K562 (cell line): Measurements from ENCODE around the gene CPED1. TPM values are rescaled to one million over a fixed set of nuclear protein-coding genes. Genes with fewer than 3 reads are reported as not detected.

Experiments
- CBX3 ChIP-seq, 2 experiments: IDR thresholded peaks; 1 replicate in 1 of 2; 2 replicates in 1 of 2; pipeline ENCODE4 v1.6.1; 2012; ENCODE audit warnings: inconsistent platforms in 2 of 2, low read length in 2 of 2, borderline replicate concordance in 1 of 2, control low read depth in 1 of 2
- DDX20 ChIP-seq: fragments of 450-650 bp; IDR thresholded peaks from 2 replicates; pipeline ENCODE4 v1.6.1; 2016; ENCODE audit warnings: missing genetic modification characterization, low read depth, mild to moderate bottlenecking, missing compliant biosample characterization, moderate library complexity
- DPF2 ChIP-seq: fragments of 450-650 bp; IDR thresholded peaks from 2 replicates; pipeline ENCODE4 v1.6.1; 2016
- ELF1 ChIP-seq: fragments of 200-800 bp; sonication (Bioruptor generic); IDR thresholded peaks from 2 replicates; pipeline ENCODE4 v1.6.1; 2016; ENCODE audit warnings: missing genetic modification characterization, missing compliant biosample characterization
- ETS2 ChIP-seq: IDR thresholded peaks from 2 replicates; pipeline ENCODE4 v1.6.1; 2016; ENCODE audit warnings: borderline replicate concordance, missing genetic modification characterization, mild to moderate bottlenecking, moderate library complexity, missing compliant biosample characterization; ENCODE audit not compliant: poor library complexity, severe bottlenecking
- FOXA1 ChIP-seq: fragments of 450-650 bp; IDR thresholded peaks from 2 replicates; pipeline ENCODE4 v1.6.1; 2016; ENCODE audit warnings: mild to moderate bottlenecking, borderline replicate concordance
- HSF4 ChIP-seq: fragments of 250-450 bp; sonication (Bioruptor Pico); IDR thresholded peaks from 2 replicates; pipeline ENCODE4 v2.1.2; 2022; ENCODE audit warnings: mild to moderate bottlenecking, moderate library complexity, borderline replicate concordance
- ILK ChIP-seq: fragments of 450-650 bp; IDR thresholded peaks from 2 replicates; pipeline ENCODE4 v1.6.1; 2016; ENCODE audit warnings: missing genetic modification characterization, low read depth, mild to moderate bottlenecking, missing compliant biosample characterization, moderate library complexity, borderline replicate concordance
- KLF10 ChIP-seq: fragments of 250-450 bp; sonication (Bioruptor Pico); IDR thresholded peaks from 2 replicates; pipeline ENCODE4 v1.6.1; 2021; ENCODE audit warnings: matching md5 sums
- PML ChIP-seq: IDR thresholded peaks from 2 replicates; pipeline ENCODE4 v1.6.1; 2012; ENCODE audit warnings: low read length, inconsistent platforms
- PTBP1 ChIP-seq: fragments of 200-400 bp; formaldehyde crosslinking; IDR thresholded peaks from 2 replicates; pipeline ENCODE4 v1.6.1; 2017; ENCODE audit warnings: low read depth, low read length
- RBBP5 ChIP-seq: fragments of 200-600 bp; sonication (generic); IDR thresholded peaks from 2 replicates; pipeline ENCODE4 v1.6.1; 2012; ENCODE audit warnings: borderline replicate concordance, mild to moderate bottlenecking, low read length, control low read depth, inconsistent platforms; ENCODE audit not compliant: insufficient read depth, poor library complexity, severe bottlenecking
- RBFOX2 ChIP-seq: fragments of 200-400 bp; formaldehyde crosslinking; IDR thresholded peaks from 2 replicates; pipeline ENCODE4 v1.6.1; 2017; ENCODE audit warnings: low read depth, mild to moderate bottlenecking, low read length, moderate library complexity
- SP2 ChIP-seq: IDR thresholded peaks from 2 replicates; pipeline ENCODE4 v1.6.1; 2011; ENCODE audit warnings: mild to moderate bottlenecking, low read depth, low read length, moderate library complexity; ENCODE audit not compliant: poor library complexity, severe bottlenecking; ENCODE audit errors: extremely low read depth
- XRCC5 ChIP-seq: fragments of 200-400 bp; formaldehyde crosslinking; IDR thresholded peaks from 2 replicates; pipeline ENCODE4 v1.6.1; 2017; ENCODE audit warnings: low read depth, mild to moderate bottlenecking, low read length
- ZNF184 ChIP-seq: sonication (generic); formaldehyde crosslinking; IDR thresholded peaks from 2 replicates; pipeline ENCODE4 v1.5.0; 2020; ENCODE audit warnings: missing genetic modification reagents
- ZNF764 ChIP-seq: fragments of 250-450 bp; sonication (Bioruptor Pico); IDR thresholded peaks from 2 replicates; pipeline ENCODE4 v1.4.0; 2020; ENCODE audit warnings: low read depth, mild to moderate bottlenecking, moderate library complexity
- ZSCAN32 ChIP-seq: fragments of 450-650 bp; formaldehyde crosslinking; IDR thresholded peaks from 2 replicates; pipeline ENCODE4 v1.4.0; 2020; ENCODE audit warnings: mild to moderate bottlenecking, moderate library complexity
- polyA plus RNA-seq, 8 experiments: library from polyadenylated mRNA; depleted of rRNA in 4 of 8; stranded (reverse) in 5 of 8; unstranded in 3 of 8; fragments of >200 nt; fragmentation: Nextera tagmentation in 2 of 8; fragmentation: Illumina TruSeq in 1 of 8; extraction: Ambion mirVana in 2 of 8; extraction: Trizol in 1 of 8; gene quantifications; 2 replicates each; pipeline versions ENCODE4 v1.2.1 to v1.2.3, GENCODE V29; 2011 to 2014; ENCODE audit warnings: inconsistent platforms in 1 of 8, missing spikeins in 1 of 8
- total RNA-seq, 7 experiments: library from RNA; depleted of rRNA in 6 of 7; stranded (reverse); fragments of >200 nt in 6 of 7; fragmentation: Illumina TruSeq in 2 of 7; extraction: Trizol in 2 of 7; gene quantifications; 2 replicates each; pipeline versions ENCODE4 v1.2.1 to v1.2.3, GENCODE V29; 2011 to 2021; ENCODE audit warnings: low replicate concordance in 1 of 7
- TF ChIP-seq, protein P1 (sequence below): sonication (generic); formaldehyde crosslinking; IDR thresholded peaks from 2 replicates; pipeline ENCODE4 v1.8.1; 2023; ENCODE audit warnings: mild to moderate bottlenecking, missing genetic modification reagents
- TF ChIP-seq, protein P2 (sequence below): fragments of 450-650 bp; IDR thresholded peaks from one replicate; pipeline ENCODE4 v1.6.1; 2018; ENCODE audit warnings: mild to moderate bottlenecking, moderate library complexity; ENCODE audit not compliant: partially characterized antibody
- TF ChIP-seq, protein P3 (sequence below): fragments of 250-450 bp; sonication (Bioruptor Pico); IDR thresholded peaks from 2 replicates; pipeline ENCODE4 v1.8.0; 2021; ENCODE audit warnings: moderate library complexity, mild to moderate bottlenecking, inconsistent platforms

Gene CPED1
- total and polyA plus RNA-seq, 9 of the 15 experiments (the other 6 are each of a cell fraction or from before 2014, with no cell fraction given), result 195 to 393 (median 290) TPM

DNA sequence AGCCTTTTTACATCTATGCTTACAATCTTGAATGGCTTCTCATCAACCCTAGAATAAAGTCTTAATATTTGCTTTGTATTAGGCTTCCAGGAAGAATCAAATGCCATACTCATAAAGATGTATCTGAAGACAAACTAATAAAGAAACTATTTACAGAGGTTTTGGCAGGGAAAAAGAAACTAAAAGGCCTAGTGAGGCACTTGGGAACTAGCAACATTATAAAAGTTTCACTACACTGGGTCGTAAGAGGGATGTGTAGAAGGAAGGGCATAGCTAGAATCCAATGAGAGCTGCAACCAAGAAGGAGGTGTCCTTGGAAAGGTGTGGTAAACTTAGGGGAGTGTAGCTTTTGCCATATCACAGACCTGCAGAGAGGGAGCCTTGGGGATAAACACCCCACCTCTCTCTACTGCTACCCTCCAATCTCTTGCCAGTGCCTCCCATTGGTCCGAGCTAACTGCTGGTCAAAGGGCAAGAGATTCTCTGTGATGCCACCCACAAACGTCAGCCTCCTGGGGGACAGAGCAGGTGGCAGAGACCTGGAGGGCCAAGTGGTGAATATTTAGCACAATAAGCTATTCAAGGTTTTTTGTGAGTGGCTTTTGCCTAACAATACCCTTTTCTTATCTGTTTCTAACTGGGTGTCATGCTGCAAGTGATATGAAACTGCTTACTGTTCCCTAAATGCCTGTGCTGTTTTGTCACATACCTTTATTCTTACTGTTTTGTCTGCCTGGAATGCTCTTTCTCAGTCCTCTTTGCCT is 60.7 kb downstream of the CPED1 start (continued):
- TF ChIP-seq, protein P1, sequence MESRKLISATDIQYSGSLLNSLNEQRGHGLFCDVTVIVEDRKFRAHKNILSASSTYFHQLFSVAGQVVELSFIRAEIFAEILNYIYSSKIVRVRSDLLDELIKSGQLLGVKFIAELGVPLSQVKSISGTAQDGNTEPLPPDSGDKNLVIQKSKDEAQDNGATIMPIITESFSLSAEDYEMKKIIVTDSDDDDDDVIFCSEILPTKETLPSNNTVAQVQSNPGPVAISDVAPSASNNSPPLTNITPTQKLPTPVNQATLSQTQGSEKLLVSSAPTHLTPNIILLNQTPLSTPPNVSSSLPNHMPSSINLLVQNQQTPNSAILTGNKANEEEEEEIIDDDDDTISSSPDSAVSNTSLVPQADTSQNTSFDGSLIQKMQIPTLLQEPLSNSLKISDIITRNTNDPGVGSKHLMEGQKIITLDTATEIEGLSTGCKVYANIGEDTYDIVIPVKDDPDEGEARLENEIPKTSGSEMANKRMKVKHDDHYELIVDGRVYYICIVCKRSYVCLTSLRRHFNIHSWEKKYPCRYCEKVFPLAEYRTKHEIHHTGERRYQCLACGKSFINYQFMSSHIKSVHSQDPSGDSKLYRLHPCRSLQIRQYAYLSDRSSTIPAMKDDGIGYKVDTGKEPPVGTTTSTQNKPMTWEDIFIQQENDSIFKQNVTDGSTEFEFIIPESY (CRISPR knock-in tag), result no peak
- TF ChIP-seq, protein P2, sequence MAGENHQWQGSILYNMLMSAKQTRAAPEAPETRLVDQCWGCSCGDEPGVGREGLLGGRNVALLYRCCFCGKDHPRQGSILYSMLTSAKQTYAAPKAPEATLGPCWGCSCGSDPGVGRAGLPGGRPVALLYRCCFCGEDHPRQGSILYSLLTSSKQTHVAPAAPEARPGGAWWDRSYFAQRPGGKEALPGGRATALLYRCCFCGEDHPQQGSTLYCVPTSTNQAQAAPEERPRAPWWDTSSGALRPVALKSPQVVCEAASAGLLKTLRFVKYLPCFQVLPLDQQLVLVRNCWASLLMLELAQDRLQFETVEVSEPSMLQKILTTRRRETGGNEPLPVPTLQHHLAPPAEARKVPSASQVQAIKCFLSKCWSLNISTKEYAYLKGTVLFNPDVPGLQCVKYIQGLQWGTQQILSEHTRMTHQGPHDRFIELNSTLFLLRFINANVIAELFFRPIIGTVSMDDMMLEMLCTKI, result no peak
- no peak for TF ChIP-seq ZNF764 (CRISPR knock-in tag)
- TF ChIP-seq ZNF184 (CRISPR knock-in tag), result no peak
- TF ChIP-seq PTBP1, result no peak
- 0 out of 2 replicates have a peak, but pooled peaks have one; percentile 38 for TF ChIP-seq DDX20 (tag)
- no peak for TF ChIP-seq XRCC5
- TF ChIP-seq ETS2 (tag), result no peak
- no peak for TF ChIP-seq KLF10 (CRISPR knock-in tag)
- no peak for TF ChIP-seq RBFOX2
- TF ChIP-seq HSF4 (CRISPR knock-in tag), result 0 out of 2 replicates have a peak, but pooled peaks have one; percentile 69
- TF ChIP-seq DPF2, result peak; percentile 95
- TF ChIP-seq ZSCAN32 (CRISPR knock-in tag), result no peak
- no peak for TF ChIP-seq ILK (tag)
- no peak for TF ChIP-seq ELF1 (tag)
- TF ChIP-seq SP2, result no peak
- TF ChIP-seq FOXA1, result no peak
- TF ChIP-seq, protein P3, sequence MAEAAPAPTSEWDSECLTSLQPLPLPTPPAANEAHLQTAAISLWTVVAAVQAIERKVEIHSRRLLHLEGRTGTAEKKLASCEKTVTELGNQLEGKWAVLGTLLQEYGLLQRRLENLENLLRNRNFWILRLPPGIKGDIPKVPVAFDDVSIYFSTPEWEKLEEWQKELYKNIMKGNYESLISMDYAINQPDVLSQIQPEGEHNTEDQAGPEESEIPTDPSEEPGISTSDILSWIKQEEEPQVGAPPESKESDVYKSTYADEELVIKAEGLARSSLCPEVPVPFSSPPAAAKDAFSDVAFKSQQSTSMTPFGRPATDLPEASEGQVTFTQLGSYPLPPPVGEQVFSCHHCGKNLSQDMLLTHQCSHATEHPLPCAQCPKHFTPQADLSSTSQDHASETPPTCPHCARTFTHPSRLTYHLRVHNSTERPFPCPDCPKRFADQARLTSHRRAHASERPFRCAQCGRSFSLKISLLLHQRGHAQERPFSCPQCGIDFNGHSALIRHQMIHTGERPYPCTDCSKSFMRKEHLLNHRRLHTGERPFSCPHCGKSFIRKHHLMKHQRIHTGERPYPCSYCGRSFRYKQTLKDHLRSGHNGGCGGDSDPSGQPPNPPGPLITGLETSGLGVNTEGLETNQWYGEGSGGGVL (CRISPR knock-in tag), result peak; percentile 63; the same call in 1 of the 2 replicates
- TF ChIP-seq PML, result peak; percentile 83
- TF ChIP-seq RBBP5, result peak; percentile 72
- no peak for TF ChIP-seq CBX3 (IDR thresholded peaks at IDR 0.05; ENCODE audit: borderline replicate concordance in 1 of 2, low read length in 2 of 2)
